Mesothelial cell of epicardium (in vitro differentiated cells): ENCODE data around the gene ZNF311. TPM values are rescaled to one million over a fixed set of nuclear protein-coding genes. Genes with fewer than 3 reads are reported as not detected.

Experiments used
- DNase-seq, 2 experiments: peaks; one replicate each; pipeline ENCODE4 v3.0.0; 2021; ENCODE audit warnings: low spot score in 2 of 2; ENCODE audit not compliant: unreplicated experiment in 2 of 2
- H3K27ac Mint-ChIP-seq: 2 replicates; pipeline ENCODE4 v1.8.0; 2021; ENCODE audit warnings: mixed read lengths
- H3K27me3 Mint-ChIP-seq: 2 replicates; pipeline ENCODE4 v1.8.0; 2021; ENCODE audit warnings: low read depth, mixed read lengths
- H3K36me3 Mint-ChIP-seq: 2 replicates; pipeline ENCODE4 v1.8.0; 2021; ENCODE audit warnings: mixed read lengths
- H3K4me1 Mint-ChIP-seq: 2 replicates; pipeline ENCODE4 v1.8.0; 2021; ENCODE audit warnings: mixed read lengths
- H3K4me3 Mint-ChIP-seq: 2 replicates; pipeline ENCODE4 v1.8.0; 2021; ENCODE audit warnings: mild to moderate bottlenecking, moderate library complexity, mixed read lengths
- H3K9me3 Mint-ChIP-seq: 2 replicates; pipeline ENCODE4 v1.8.0; 2021; ENCODE audit warnings: mixed read lengths
- CTCF ChIP-seq: fragments of 200-600 bp; sonication (generic); IDR thresholded peaks from one replicate; pipeline ENCODE4 v1.5.0; 2021; ENCODE audit warnings: antibody characterized with exemption; ENCODE audit not compliant: unreplicated experiment
- total RNA-seq: library from RNA; stranded (reverse); gene quantifications from 3 replicates; pipeline ENCODE4 v1.2.1, GENCODE V29; 2021

The ZNF311 gene
- total RNA-seq, 1 donor from 2014 or later = 2.3 TPM

GRCh38 chr6:29014729-29015608 is 9.9 kb upstream of the ZNF311 start:
- Mint-ChIP-seq H3K4me1 (peaks cover 5% of the 10 kb centered on the region), H3K9me3 (no peaks in the 10 kb centered on the region), H3K27me3 (peaks cover 60% of the 10 kb centered on the region), H3K4me3 (no peak overlapping the region), H3K27ac (no peak overlapping the region), H3K36me3 (no peaks in the 10 kb centered on the region)
- DNase-seq = no peak
- TF ChIP-seq CTCF = no peak

DNA sequence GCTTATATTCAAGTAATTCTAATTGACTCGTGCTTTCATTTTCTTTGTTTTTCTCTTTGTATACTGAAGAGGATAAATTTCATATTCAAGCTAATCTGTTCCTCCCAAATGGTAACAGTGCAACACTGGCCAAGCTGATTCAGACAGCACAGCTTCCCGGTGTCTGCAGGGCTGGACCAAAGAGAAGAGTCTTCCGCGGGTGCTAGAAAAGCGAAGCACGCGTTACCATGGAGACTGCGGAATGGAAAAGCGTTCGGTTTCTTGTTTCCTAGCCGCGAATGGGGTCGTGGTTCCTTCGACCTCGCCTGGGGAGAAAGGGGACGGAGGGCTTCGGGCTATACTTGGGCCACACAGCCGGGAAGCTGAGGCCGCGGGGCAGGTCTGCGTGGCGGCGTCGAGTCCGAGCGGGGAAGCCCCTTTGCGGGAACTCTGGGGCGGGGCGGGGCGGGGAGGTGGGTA is 6.2 kb upstream of the ZNF311 start:
- Mint-ChIP-seq H3K4me1 (peaks cover 5% of the 10 kb centered on the region), H3K27ac (peak overlapping the region; percentile 75), H3K4me3 (peak overlapping the region; percentile 86), H3K27me3 (peaks cover 70% of the 10 kb centered on the region), H3K36me3 (no peaks in the 10 kb centered on the region), H3K9me3 (no peaks in the 10 kb centered on the region)
- peak in 1 of 2 experiments; percentile 55 for DNase-seq
- no peak for TF ChIP-seq CTCF

GRCh38 chr6:29009358-29009757 is 4.2 kb upstream of the ZNF311 start:
- Mint-ChIP-seq H3K27me3 (peaks cover 83% of the 10 kb centered on the region), H3K4me1 (peaks cover 4% of the 10 kb centered on the region)

GRCh38 chr6:29008089-29008488 is 3.0 kb upstream of the ZNF311 start:
- Mint-ChIP-seq H3K36me3 (no peaks in the 10 kb centered on the region), H3K9me3 (no peaks in the 10 kb centered on the region), H3K4me3 (no peak overlapping the region), H3K27ac (no peak overlapping the region), H3K27me3 (peaks cover 81% of the 10 kb centered on the region), H3K4me1 (peaks cover 4% of the 10 kb centered on the region)
- no peak for TF ChIP-seq CTCF
- DNase-seq = no peak

More at GRCh38 chr6:29009358-29009757, 4.2 kb upstream of the ZNF311 start:
- no peaks in the 10 kb centered on the region for H3K36me3 Mint-ChIP-seq
- no peaks in the 10 kb centered on the region for H3K9me3 Mint-ChIP-seq
- no peak for DNase-seq
- H3K4me3 Mint-ChIP-seq = no peak overlapping the region
- H3K27ac Mint-ChIP-seq = no peak overlapping the region
- TF ChIP-seq CTCF = no peak

- peaks cover 16% of the 10 kb centered on the region for H3K36me3 Mint-ChIP-seq
- H3K27me3 Mint-ChIP-seq = peaks cover 2% of the 10 kb centered on the region
- H3K9me3 Mint-ChIP-seq = peaks cover 13% of the 10 kb centered on the region
- DNase-seq = no peak
- no peak for TF ChIP-seq CTCF
- no peaks in the 10 kb centered on the region for H3K4me1 Mint-ChIP-seq
- no peak overlapping the region for H3K4me3 Mint-ChIP-seq
- no peak overlapping the region for H3K27ac Mint-ChIP-seq
Measured at GRCh38 chr6:28996844-28997510, 8.1 kb downstream of the ZNF311 start.
